HG03135 (cell line): ENCODE data around the gene OGFOD2.
"Not testable (repeated sequence)": the region's sequence is repeated elsewhere in the genome, so short reads cannot be mapped to it uniquely, and the experiment has no call there.

Experiments
- ATAC-seq: cut with Tn5 transposase; IDR thresholded peaks from one replicate; pipeline ENCODE4 v1.9.1; 2021; ENCODE audit warnings: mild to moderate bottlenecking, moderate library complexity; ENCODE audit not compliant: unreplicated experiment

Gene OGFOD2

GRCh38 chr12:123001464-123001863, 26.4 kb downstream of the OGFOD2 start:
- no peak for ATAC-seq

- ATAC-seq = no peak
Measured at GRCh38 chr12:123003257-123003656, 28.2 kb downstream of the OGFOD2 start.

GRCh38 chr12:123004287-123004686, 29.2 kb downstream of the OGFOD2 start:
- ATAC-seq = no peak

GRCh38 chr12:123005081-123005626, 30.1 kb downstream of the OGFOD2 start:
- ATAC-seq = no peak

- ATAC-seq = no peak
Measured at GRCh38 chr12:123006977-123007376, 31.9 kb downstream of the OGFOD2 start.

- no peak for ATAC-seq
Measured at GRCh38 chr12:123010110-123010509, 35.1 kb downstream of the OGFOD2 start.

GRCh38 chr12:123010681-123011080, 35.6 kb downstream of the OGFOD2 start:
- ATAC-seq = no peak

- no peak for ATAC-seq
Measured at GRCh38 chr12:123011701-123012100, 36.7 kb downstream of the OGFOD2 start.

GRCh38 chr12:123013185-123014095, 38.4 kb downstream of the OGFOD2 start:
- no peak for ATAC-seq

GRCh38 chr12:123014473-123014872, 39.4 kb downstream of the OGFOD2 start:
- not testable (repeated sequence) for ATAC-seq

- no peak for ATAC-seq
Measured at GRCh38 chr12:123017753-123018152, 42.7 kb downstream of the OGFOD2 start.

GRCh38 chr12:123019841-123020138, 44.7 kb downstream of the OGFOD2 start:
- ATAC-seq = no peak

GRCh38 chr12:123021688-123022604, 46.9 kb downstream of the OGFOD2 start:
- no peak for ATAC-seq

- no peak for ATAC-seq
Measured at GRCh38 chr12:123022846-123023245, 47.8 kb downstream of the OGFOD2 start.

GRCh38 chr12:123024819-123025391, 49.9 kb downstream of the OGFOD2 start:
- ATAC-seq = no peak

- ATAC-seq = no peak
Measured at GRCh38 chr12:123026094-123026853, 51.2 kb downstream of the OGFOD2 start.

GRCh38 chr12:123027726-123028445, 52.8 kb downstream of the OGFOD2 start:
- ATAC-seq = no peak

GRCh38 chr12:123028475-123028874, 53.4 kb downstream of the OGFOD2 start:
- no peak for ATAC-seq

- ATAC-seq = no peak
Measured at GRCh38 chr12:123029550-123029949, 54.5 kb downstream of the OGFOD2 start.
